Loucy (cell line): ENCODE measurements around the gene JSRP1.

ENCODE experiments used
- H2AFZ ChIP-seq: fragments of 200-600 bp; sonication (generic); 2 replicates; pipeline ENCODE4 v1.6.0; 2016; ENCODE audit warnings: antibody characterized with exemption, mild to moderate bottlenecking, low read length, moderate library complexity
- H3F3A ChIP-seq: fragments of 200-600 bp; 2 replicates; pipeline ENCODE4 v1.6.0; 2016; ENCODE audit warnings: antibody characterized with exemption, low read depth, mild to moderate bottlenecking
- H3K27me3 ChIP-seq: fragments of 200-600 bp; sonication (generic); 2 replicates; pipeline ENCODE4 v1.6.1; 2014; ENCODE audit warnings: low read length, mild to moderate bottlenecking; ENCODE audit not compliant: insufficient read depth, poor library complexity, severe bottlenecking
- H3K36me3 ChIP-seq: fragments of 200-600 bp; sonication (generic); 2 replicates; pipeline ENCODE4 v1.6.1; 2016; ENCODE audit warnings: low read length; ENCODE audit not compliant: insufficient read depth
- H3K4me1 ChIP-seq: fragments of 200-600 bp; sonication (generic); 2 replicates; pipeline ENCODE4 v1.5.1; 2014; ENCODE audit warnings: low read length, mild to moderate bottlenecking; ENCODE audit not compliant: insufficient read depth, poor library complexity, severe bottlenecking
- H3K4me2 ChIP-seq: fragments of 200-600 bp; sonication (generic); 2 replicates; pipeline ENCODE4 v1.6.0; 2014; ENCODE audit warnings: antibody characterized with exemption, low read length, low read depth, mild to moderate bottlenecking; ENCODE audit not compliant: poor library complexity, severe bottlenecking
- H3K4me3 ChIP-seq: fragments of 200-600 bp; sonication (generic); 2 replicates; pipeline ENCODE4 v1.5.1; 2014; ENCODE audit warnings: low read length, mild to moderate bottlenecking, mixed read lengths; ENCODE audit not compliant: poor library complexity, severe bottlenecking
- H3K79me2 ChIP-seq: fragments of 200-600 bp; sonication (generic); 2 replicates; pipeline ENCODE4 v1.6.1; 2014; ENCODE audit warnings: low read length; ENCODE audit not compliant: insufficient read depth
- H3K9ac ChIP-seq: fragments of 200-600 bp; sonication (generic); 2 replicates; pipeline ENCODE4 v1.6.0; 2014; ENCODE audit warnings: mild to moderate bottlenecking, low read depth, low read length, moderate library complexity; ENCODE audit not compliant: poor library complexity, severe bottlenecking
- H3K9me2 ChIP-seq: fragments of 200-600 bp; sonication (generic); replicated peaks from 2 replicates; pipeline ENCODE4 v1.6.1; 2016; ENCODE audit warnings: low read depth, low read length, mixed read lengths
- H3K9me3 ChIP-seq: fragments of 200-600 bp; sonication (generic); 2 replicates; pipeline ENCODE4 v1.6.1; 2014; ENCODE audit warnings: mild to moderate bottlenecking, antibody characterized with exemption, low read length, low read depth; ENCODE audit not compliant: insufficient read depth
- H4K20me1 ChIP-seq: fragments of 200-600 bp; sonication (generic); 2 replicates; pipeline ENCODE4 v1.6.0; 2014; ENCODE audit warnings: antibody characterized with exemption, low read length, mild to moderate bottlenecking; ENCODE audit not compliant: insufficient read depth, poor library complexity, severe bottlenecking
- EZH2phosphoT487 ChIP-seq: fragments of 200-600 bp; IDR thresholded peaks from 2 replicates; pipeline ENCODE4 v1.6.1; 2018; ENCODE audit warnings: antibody characterized with exemption, mild to moderate bottlenecking, moderate library complexity, borderline replicate concordance
- TF ChIP-seq, protein P1 (sequence below): fragments of 200-600 bp; sonication (generic); conservative IDR thresholded peaks from 2 replicates; pipeline ENCODE4 v1.5.1; 2014; ENCODE audit warnings: mild to moderate bottlenecking, antibody characterized with exemption, low read length

The JSRP1 gene

DNA sequence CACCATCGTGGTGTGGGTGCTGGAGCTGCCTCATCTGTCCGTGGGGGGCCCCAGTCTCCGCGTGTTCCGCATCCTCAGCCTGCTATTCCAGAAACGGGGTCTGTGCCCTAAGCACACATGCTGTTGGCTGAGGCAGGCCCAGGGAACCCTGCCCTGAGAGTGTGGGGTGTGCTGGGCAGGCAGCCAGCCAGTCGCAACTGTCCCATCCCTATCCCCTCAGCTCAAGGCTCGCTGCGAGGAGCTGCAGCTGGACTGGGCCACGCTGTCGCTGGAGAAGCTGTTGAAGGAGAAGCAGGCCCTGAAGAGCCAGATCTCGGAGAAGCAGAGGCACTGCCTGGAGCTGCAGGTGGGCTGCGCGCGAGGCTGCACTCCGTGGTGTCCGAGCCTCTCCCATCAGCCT lies 42.0 kb downstream of the JSRP1 start:
- no peaks in the 10 kb centered on the region for H3K79me2 ChIP-seq
- no peaks in the 10 kb centered on the region for H3K9me3 ChIP-seq
- no peaks in the 10 kb centered on the region for H3K4me1 ChIP-seq
- no peaks in the 10 kb centered on the region for H4K20me1 ChIP-seq
- peaks cover 90% of the 10 kb centered on the region; the same call in 1 of the 2 replicates for H3K36me3 ChIP-seq
- no peak overlapping the region for H2AFZ ChIP-seq
- no peaks in the 10 kb centered on the region for H3K9me2 ChIP-seq
- H3K27me3 ChIP-seq: no peaks in the 10 kb centered on the region
- TF ChIP-seq, protein P1, sequence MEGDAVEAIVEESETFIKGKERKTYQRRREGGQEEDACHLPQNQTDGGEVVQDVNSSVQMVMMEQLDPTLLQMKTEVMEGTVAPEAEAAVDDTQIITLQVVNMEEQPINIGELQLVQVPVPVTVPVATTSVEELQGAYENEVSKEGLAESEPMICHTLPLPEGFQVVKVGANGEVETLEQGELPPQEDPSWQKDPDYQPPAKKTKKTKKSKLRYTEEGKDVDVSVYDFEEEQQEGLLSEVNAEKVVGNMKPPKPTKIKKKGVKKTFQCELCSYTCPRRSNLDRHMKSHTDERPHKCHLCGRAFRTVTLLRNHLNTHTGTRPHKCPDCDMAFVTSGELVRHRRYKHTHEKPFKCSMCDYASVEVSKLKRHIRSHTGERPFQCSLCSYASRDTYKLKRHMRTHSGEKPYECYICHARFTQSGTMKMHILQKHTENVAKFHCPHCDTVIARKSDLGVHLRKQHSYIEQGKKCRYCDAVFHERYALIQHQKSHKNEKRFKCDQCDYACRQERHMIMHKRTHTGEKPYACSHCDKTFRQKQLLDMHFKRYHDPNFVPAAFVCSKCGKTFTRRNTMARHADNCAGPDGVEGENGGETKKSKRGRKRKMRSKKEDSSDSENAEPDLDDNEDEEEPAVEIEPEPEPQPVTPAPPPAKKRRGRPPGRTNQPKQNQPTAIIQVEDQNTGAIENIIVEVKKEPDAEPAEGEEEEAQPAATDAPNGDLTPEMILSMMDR: no peak
- no peak for TF ChIP-seq EZH2phosphoT487
- H3K4me2 ChIP-seq: no peak overlapping the region
- no peak overlapping the region for H3K4me3 ChIP-seq
- no peaks in the 10 kb centered on the region for H3F3A ChIP-seq
- no peak overlapping the region for H3K9ac ChIP-seq

DNA sequence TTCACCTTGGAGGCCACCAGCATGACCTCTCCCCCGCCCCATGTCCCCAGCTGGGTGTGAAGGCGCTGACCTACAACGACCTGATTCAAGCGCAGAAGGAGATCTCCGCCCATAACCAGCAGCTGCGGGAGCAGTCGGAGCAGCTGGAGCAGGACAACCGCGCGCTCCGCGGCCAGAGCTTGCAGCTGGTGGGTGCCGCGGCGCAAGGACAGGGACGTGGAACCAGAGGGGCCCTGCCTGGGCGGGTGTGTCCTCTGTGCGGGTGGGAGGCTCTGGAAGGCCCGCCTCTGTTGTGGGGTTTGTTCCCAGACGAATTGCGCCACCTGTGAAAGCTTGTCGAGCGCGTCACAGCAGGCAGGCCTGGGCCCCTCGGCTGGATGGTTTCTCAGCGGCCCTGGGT lies 42.4 kb downstream of the JSRP1 start:
- H2AFZ ChIP-seq: no peak overlapping the region
- H3K4me3 ChIP-seq: no peak overlapping the region
- H4K20me1 ChIP-seq: no peaks in the 10 kb centered on the region
- H3K36me3 ChIP-seq: peaks cover 93% of the 10 kb centered on the region; the same call in 1 of the 2 replicates
- TF ChIP-seq, protein P1: no peak
- no peak for TF ChIP-seq EZH2phosphoT487
- H3K9me2 ChIP-seq: no peaks in the 10 kb centered on the region
- H3K27me3 ChIP-seq: no peaks in the 10 kb centered on the region
- H3K4me1 ChIP-seq: no peaks in the 10 kb centered on the region
- no peaks in the 10 kb centered on the region for H3K79me2 ChIP-seq
- H3K9ac ChIP-seq: no peak overlapping the region
- no peaks in the 10 kb centered on the region for H3K9me3 ChIP-seq
- no peaks in the 10 kb centered on the region for H3F3A ChIP-seq
- H3K4me2 ChIP-seq: no peak overlapping the region

DNA sequence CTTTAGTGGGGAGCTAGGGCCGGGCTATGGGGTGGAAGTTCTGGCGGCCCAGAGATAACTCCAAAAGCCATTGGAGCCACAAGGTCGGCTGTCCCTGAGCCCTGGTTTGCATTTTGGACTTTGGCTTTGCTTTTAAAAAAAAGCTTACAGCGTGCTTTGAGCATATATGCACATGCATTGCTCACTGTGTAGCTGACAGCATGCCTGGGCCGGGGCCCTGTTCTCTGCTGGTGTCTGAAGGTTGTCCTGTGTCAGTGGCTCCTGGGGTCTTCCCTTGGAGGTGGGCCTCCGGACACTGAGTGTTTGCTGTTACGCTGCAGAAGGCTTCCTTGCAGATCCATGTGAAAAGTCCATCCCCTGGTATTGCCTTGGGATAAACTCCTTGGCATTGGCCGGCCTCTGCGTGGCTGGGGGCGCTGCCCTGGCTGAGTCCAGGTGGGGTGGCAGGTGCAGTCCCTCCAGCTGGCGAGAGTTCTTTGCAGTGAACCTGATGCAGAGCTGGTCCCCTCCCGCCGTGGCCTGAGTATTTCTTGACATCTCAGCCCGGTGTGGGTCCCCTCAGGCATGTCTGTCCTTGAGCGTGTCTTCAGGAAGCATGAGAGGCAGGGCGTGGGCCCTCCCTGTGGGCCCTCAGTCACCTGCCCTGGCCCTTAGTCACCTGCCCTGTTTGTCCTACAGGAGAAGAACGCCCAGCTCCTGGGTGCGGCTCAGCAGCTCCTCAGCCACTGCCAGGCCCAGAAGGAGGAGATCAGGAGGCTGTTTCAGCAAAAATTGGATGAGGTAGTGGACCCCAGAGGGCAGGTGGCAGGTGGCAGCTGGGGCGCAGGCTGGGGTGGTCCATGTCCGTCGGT lies 43.1 kb downstream of the JSRP1 start:
- no peaks in the 10 kb centered on the region for H3K4me1 ChIP-seq
- H2AFZ ChIP-seq: no peak overlapping the region
- no peak overlapping the region for H3K4me3 ChIP-seq
- H3K36me3 ChIP-seq: peaks cover 100% of the 10 kb centered on the region; the same call in 1 of the 2 replicates
- no peaks in the 10 kb centered on the region for H3K9me3 ChIP-seq
- H4K20me1 ChIP-seq: no peaks in the 10 kb centered on the region
- no peaks in the 10 kb centered on the region for H3K9me2 ChIP-seq
- H3K79me2 ChIP-seq: no peaks in the 10 kb centered on the region
- no peaks in the 10 kb centered on the region for H3F3A ChIP-seq
- no peaks in the 10 kb centered on the region for H3K27me3 ChIP-seq
- H3K4me2 ChIP-seq: no peak overlapping the region
- no peak for TF ChIP-seq EZH2phosphoT487
- TF ChIP-seq, protein P1: no peak
- no peak overlapping the region for H3K9ac ChIP-seq
